ENCODE measurements around the gene COL5A2. TPM values are rescaled to one million over a fixed set of nuclear protein-coding genes. Genes with fewer than 3 reads are reported as not detected.

The COL5A2 gene
- total and polyA plus RNA-seq, 9 of the 15 experiments (the other 6 are each of a cell fraction or from before 2014, with no cell fraction given) = 0.01 to 0.54 (median 0.19) TPM

DNA sequence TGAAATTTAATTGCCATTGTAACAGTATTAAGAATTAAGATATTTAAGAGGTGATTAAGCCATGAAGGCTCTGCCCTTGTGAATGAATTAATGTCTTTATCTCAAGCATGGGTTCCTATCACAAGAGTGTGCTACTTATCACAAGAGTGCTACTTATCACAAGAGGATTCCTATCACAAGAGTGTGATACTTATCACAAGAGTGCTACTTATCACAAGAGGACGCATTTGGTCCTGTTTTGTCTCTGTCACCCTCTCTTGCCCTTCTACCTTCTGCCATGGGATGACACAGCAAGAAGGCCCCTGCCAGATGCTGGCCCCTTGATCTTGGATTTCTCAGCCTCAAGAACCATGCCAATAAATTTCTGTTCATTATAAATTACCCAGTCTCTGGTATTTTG, 13.2 kb upstream of the COL5A2 start:
- no peak overlapping the region for H3K4me3 ChIP-seq
- intact Hi-C loops (cut with micrococcal nuclease) = no loop called here
- H3K4me2 ChIP-seq (ENCODE audit: insufficient read depth, low read length) = no peak overlapping the region
- DNase-seq (ENCODE audit: extremely low read depth in 1 of 4, low spot score in 3 of 4) = no peak
- H3K79me2 ChIP-seq (ENCODE audit: control insufficient read depth, insufficient read depth, low read length) = no peaks in the 10 kb centered on the region
- no peaks in the 10 kb centered on the region for H3K9me3 ChIP-seq (replicated peaks; ENCODE audit: control insufficient read depth, insufficient read depth, low read depth, low read length)
- POLR2A ChIA-PET = no interaction called here
- in situ Hi-C loops (cut with MboI) = no loop called here
- BruUV-seq (replicated peaks) = no TSS peak
- no peak overlapping the region for H2AFZ ChIP-seq (ENCODE audit: low read depth, low read length)
- 9% methylated on average over 1 of the region's 1 CpG for WGBS (ENCODE audit: insufficient coverage, low coverage, missing lambda C conversion rate)
- CTCF ChIA-PET (ENCODE audit: low intra/inter-chr PET ratio) = no interaction called here
- no peak overlapping the region for H3K27ac ChIP-seq (ENCODE audit: extremely low read depth, low read depth, low read length)
- no peak for FAIRE-seq
- H3K27me3 ChIP-seq (ENCODE audit: control insufficient read depth in 2 of 2, insufficient read depth in 2 of 2, low read length in 2 of 2) = no peaks in the 10 kb centered on the region
- H3K36me3 ChIP-seq (ENCODE audit: control insufficient read depth, insufficient read depth, low read length) = no peaks in the 10 kb centered on the region
- no peak for ATAC-seq
- H3K9ac ChIP-seq (ENCODE audit: insufficient read depth in 1 of 2, low read depth in 2 of 2, low read length in 2 of 2) = no peak overlapping the region
- no peaks in the 10 kb centered on the region for H3K4me1 ChIP-seq (replicated peaks in 1 of 2; ENCODE audit: control insufficient read depth in 2 of 2, insufficient read depth in 2 of 2, low read length in 2 of 2)
- H4K20me1 ChIP-seq (replicated peaks; ENCODE audit: control insufficient read depth, insufficient read depth, low read length) = no peaks in the 10 kb centered on the region
- no peaks in the 10 kb centered on the region for H3K9me1 ChIP-seq (ENCODE audit: control insufficient read depth, insufficient read depth, low read length)
- TF ChIP-seq MAFF (IDR thresholded peaks at IDR 0.05; ENCODE audit: low read length) (no peak), SMAD2 (IDR thresholded peaks at IDR 0.05; ENCODE audit: low read depth, low read length) (no peak), GATAD2B (IDR thresholded peaks at IDR 0.05; ENCODE audit: borderline replicate concordance) (no peak), BACH1 (tag; IDR thresholded peaks at IDR 0.05) (no peak), EGR1 (conservative IDR thresholded peaks at IDR 0.05) (no peak), MYBL2 (IDR thresholded peaks at IDR 0.05; ENCODE audit: low read depth) (no peak), MYBL2 (CRISPR knock-in tag; IDR thresholded peaks at IDR 0.05; ENCODE audit: borderline replicate concordance) (no peak), ZNF316 (IDR thresholded peaks at IDR 0.05) (no peak), ZNF311 (CRISPR knock-in tag; IDR thresholded peaks at IDR 0.05) (no peak), ARID1B (IDR thresholded peaks at IDR 0.05) (no peak), POLR2H (tag; IDR thresholded peaks at IDR 0.05; ENCODE audit: low read depth) (no peak)
- TF ChIP-seq, protein P1, sequence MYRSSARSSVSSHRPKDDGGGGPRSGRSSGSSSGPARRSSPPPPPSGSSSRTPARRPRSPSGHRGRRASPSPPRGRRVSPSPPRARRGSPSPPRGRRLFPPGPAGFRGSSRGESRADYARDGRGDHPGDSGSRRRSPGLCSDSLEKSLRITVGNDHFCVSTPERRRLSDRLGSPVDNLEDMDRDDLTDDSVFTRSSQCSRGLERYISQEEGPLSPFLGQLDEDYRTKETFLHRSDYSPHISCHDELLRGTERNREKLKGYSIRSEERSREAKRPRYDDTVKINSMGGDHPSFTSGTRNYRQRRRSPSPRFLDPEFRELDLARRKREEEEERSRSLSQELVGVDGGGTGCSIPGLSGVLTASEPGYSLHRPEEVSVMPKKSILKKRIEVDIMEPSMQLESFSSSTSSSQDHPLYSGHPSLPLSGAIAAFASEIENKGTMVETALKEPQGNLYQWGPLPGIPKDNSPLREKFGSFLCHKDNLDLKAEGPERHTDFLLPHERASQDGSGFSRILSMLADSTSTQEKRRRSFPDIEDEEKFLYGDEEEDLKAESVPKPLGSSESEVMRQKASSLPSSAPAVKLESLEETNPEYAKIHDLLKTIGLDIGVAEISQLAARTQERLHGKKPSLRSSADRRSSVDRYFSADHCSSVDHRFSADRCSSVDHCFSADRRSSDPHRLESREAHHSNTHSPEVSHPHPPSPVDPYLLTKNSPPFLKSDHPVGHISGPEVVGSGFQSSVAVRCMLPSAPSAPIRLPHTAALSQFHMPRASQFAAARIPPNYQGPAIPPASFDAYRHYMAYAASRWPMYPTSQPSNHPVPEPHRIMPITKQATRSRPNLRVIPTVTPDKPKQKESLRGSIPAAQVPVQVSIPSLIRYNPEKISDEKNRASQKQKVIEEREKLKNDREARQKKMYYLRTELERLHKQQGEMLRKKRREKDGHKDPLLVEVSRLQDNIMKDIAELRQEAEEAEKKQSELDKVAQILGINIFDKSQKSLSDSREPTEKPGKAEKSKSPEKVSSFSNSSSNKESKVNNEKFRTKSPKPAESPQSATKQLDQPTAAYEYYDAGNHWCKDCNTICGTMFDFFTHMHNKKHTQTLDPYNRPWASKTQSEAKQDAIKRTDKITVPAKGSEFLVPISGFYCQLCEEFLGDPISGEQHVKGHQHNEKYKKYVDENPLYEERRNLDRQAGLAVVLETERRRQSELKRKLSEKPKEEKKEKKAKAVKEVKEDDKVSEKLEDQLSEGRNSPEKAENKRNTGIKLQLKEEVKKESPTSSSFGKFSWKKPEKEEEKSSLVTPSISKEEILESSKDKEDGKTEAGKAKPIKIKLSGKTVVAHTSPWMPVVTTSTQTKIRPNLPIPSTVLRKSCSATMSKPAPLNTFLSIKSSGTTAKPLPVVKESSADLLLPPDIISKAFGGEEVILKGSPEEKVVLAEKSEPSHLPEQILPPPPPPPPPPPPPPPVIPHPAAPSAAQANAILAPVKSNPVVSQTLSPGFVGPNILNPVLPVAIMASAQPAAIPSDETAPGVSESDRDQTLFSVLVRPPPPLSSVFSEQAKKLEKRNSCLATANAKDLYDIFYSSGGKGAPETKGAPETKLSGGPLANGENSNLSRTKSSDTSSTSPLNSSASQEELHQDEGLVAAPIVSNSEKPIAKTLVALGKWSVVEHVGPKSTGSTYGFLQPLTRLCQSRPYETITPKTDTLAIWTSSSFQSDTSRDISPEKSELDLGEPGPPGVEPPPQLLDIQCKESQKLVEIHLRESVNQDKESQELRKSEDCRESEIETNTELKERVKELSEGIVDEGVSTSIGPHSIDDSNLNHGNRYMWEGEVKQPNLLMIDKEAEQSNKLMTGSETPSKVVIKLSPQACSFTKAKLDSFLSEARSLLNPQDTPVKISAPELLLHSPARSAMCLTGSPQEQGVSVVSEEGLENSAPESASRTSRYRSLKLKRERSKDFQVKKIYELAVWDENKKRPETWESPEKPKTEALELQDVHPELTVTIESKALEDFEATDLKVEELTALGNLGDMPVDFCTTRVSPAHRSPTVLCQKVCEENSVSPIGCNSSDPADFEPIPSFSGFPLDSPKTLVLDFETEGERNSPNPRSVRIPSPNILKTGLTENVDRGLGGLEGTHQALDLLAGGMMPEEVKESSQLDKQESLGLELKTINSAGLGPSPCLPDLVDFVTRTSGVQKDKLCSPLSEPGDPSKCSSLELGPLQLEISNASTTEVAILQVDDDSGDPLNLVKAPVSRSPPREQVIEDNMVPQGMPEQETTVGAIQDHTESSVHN (IDR thresholded peaks at IDR 0.05; ENCODE audit: borderline replicate concordance in 1 of 2, low read depth in 1 of 2) = no peak
- TF ChIP-seq, protein P2, sequence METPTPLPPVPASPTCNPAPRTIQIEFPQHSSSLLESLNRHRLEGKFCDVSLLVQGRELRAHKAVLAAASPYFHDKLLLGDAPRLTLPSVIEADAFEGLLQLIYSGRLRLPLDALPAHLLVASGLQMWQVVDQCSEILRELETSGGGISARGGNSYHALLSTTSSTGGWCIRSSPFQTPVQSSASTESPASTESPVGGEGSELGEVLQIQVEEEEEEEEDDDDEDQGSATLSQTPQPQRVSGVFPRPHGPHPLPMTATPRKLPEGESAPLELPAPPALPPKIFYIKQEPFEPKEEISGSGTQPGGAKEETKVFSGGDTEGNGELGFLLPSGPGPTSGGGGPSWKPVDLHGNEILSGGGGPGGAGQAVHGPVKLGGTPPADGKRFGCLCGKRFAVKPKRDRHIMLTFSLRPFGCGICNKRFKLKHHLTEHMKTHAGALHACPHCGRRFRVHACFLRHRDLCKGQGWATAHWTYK (CRISPR knock-in tag; IDR thresholded peaks at IDR 0.05) = no peak
- TF ChIP-seq, protein P3, sequence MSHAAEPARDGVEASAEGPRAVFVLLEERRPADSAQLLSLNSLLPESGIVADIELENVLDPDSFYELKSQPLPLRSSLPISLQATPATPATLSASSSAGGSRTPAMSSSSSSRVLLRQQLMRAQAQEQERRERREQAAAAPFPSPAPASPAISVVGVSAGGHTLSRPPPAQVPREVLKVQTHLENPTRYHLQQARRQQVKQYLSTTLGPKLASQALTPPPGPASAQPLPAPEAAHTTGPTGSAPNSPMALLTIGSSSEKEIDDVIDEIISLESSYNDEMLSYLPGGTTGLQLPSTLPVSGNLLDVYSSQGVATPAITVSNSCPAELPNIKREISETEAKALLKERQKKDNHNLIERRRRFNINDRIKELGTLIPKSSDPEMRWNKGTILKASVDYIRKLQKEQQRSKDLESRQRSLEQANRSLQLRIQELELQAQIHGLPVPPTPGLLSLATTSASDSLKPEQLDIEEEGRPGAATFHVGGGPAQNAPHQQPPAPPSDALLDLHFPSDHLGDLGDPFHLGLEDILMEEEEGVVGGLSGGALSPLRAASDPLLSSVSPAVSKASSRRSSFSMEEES (CRISPR knock-in tag; IDR thresholded peaks at IDR 0.05) = no peak
